IMR-90 (cell line): Measurements from ENCODE around the gene APC2.

Experiments
- POLR2A ChIP-seq: IDR thresholded peaks from 2 replicates; pipeline ENCODE4 v1.6.1; 2012; ENCODE audit warnings: mild to moderate bottlenecking, low read depth, low read length
- RFX5 ChIP-seq: IDR thresholded peaks from 2 replicates; pipeline ENCODE4 v1.8.0; 2012; ENCODE audit warnings: low read depth, mild to moderate bottlenecking, low read length, moderate library complexity

DNA sequence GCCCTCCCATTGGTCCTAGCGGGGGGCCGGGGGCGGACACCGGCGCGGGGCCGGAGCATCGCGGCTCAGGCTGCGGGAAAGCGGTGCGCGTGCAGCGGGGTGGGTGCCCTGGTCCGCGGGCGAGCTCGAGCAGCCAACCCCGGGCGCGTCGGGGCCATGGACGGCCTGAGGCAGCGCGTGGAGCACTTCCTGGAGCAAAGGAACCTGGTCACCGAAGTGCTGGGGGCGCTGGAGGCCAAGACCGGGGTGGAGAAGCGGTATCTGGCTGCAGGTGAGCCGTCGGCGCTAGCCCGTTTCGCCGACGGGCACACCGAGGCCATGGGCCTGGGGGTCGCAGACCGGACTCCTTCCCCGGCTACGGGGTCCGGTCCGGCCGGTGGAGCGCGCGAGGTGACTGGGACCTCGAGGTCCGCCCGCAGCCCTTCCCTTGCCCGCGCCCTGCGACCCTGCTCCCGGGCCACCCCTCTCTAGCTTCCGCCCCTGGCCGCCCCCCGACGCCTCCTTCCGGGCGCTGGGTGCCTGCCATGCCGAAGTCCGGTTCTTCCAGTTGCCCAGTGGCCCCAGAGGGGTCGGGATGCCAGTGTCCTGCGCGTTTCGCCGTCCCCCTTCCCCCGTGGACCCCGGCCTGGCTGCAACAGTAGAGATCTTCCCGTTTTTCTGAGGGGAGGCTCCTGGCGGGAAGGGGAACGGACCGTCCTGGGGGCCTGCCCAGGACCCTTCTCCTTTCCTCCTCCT, 41.4 kb downstream of the APC2 start, which contains the start of gene REEP6:
- TF ChIP-seq RFX5 (no peak), POLR2A (no peak)
